ENCODE measurements around the gene TWIST1.

TWIST1 gene

GRCh38 chr7:19094138-19094537 is 23.3 kb downstream of the TWIST1 start:
- no peak overlapping the region for H3K4me3 Mint-ChIP-seq
- no peaks in the 10 kb centered on the region for H3K27me3 Mint-ChIP-seq
- H3K4me1 Mint-ChIP-seq (ENCODE audit: low read depth) = no peaks in the 10 kb centered on the region
- no peaks in the 10 kb centered on the region for H3K9me3 Mint-ChIP-seq
- H3K27ac Mint-ChIP-seq = no peak overlapping the region
- no peaks in the 10 kb centered on the region for H3K36me3 Mint-ChIP-seq (ENCODE audit: low read depth)

GRCh38 chr7:19091550-19092200 is 25.8 kb downstream of the TWIST1 start:
- H3K27me3 Mint-ChIP-seq = no peaks in the 10 kb centered on the region
- H3K27ac Mint-ChIP-seq = no peak overlapping the region
- H3K9me3 Mint-ChIP-seq = no peaks in the 10 kb centered on the region

GRCh38 chr7:19090526-19090925 is 26.9 kb downstream of the TWIST1 start:
- H3K36me3 Mint-ChIP-seq (ENCODE audit: low read depth) = no peaks in the 10 kb centered on the region
- no peak overlapping the region for H3K27ac Mint-ChIP-seq
- no peaks in the 10 kb centered on the region for H3K4me1 Mint-ChIP-seq (ENCODE audit: low read depth)
- H3K4me3 Mint-ChIP-seq = no peak overlapping the region
- no peaks in the 10 kb centered on the region for H3K27me3 Mint-ChIP-seq
- peaks cover 3% of the 10 kb centered on the region for H3K9me3 Mint-ChIP-seq

More at GRCh38 chr7:19091550-19092200, 25.8 kb downstream of the TWIST1 start:
- H3K4me1 Mint-ChIP-seq (ENCODE audit: low read depth) = no peaks in the 10 kb centered on the region
- no peak overlapping the region for H3K4me3 Mint-ChIP-seq
- no peaks in the 10 kb centered on the region for H3K36me3 Mint-ChIP-seq (ENCODE audit: low read depth)

- H3K36me3 Mint-ChIP-seq (ENCODE audit: low read depth) = no peaks in the 10 kb centered on the region
- peaks cover 5% of the 10 kb centered on the region for H3K9me3 Mint-ChIP-seq
- no peak overlapping the region for H3K27ac Mint-ChIP-seq
- H3K27me3 Mint-ChIP-seq = no peaks in the 10 kb centered on the region
- no peak overlapping the region for H3K4me3 Mint-ChIP-seq
- H3K4me1 Mint-ChIP-seq (ENCODE audit: low read depth) = no peaks in the 10 kb centered on the region
These were observed 27.6 kb downstream of the TWIST1 start for GRCh38 chr7:19089797-19090196.

- Mint-ChIP-seq H3K4me3 (no peak overlapping the region), H3K36me3 (ENCODE audit: low read depth) (no peaks in the 10 kb centered on the region), H3K27me3 (no peaks in the 10 kb centered on the region), H3K27ac (no peak overlapping the region), H3K9me3 (peaks cover 5% of the 10 kb centered on the region), H3K4me1 (ENCODE audit: low read depth) (no peaks in the 10 kb centered on the region)
These were observed 28.1 kb downstream of the TWIST1 start for GRCh38 chr7:19089378-19089777.

- no peaks in the 10 kb centered on the region for H3K27me3 Mint-ChIP-seq
- no peak overlapping the region for H3K27ac Mint-ChIP-seq
- H3K4me1 Mint-ChIP-seq (ENCODE audit: low read depth) = no peaks in the 10 kb centered on the region
- H3K4me3 Mint-ChIP-seq = no peak overlapping the region
- peaks cover 4% of the 10 kb centered on the region for H3K9me3 Mint-ChIP-seq
- H3K36me3 Mint-ChIP-seq (ENCODE audit: low read depth) = no peaks in the 10 kb centered on the region
These were observed 37.3 kb downstream of the TWIST1 start for GRCh38 chr7:19080093-19080492.

GRCh38 chr7:19079066-19079465 is 38.4 kb downstream of the TWIST1 start:
- Mint-ChIP-seq H3K27me3 (no peaks in the 10 kb centered on the region), H3K36me3 (ENCODE audit: low read depth) (no peaks in the 10 kb centered on the region), H3K4me1 (ENCODE audit: low read depth) (no peaks in the 10 kb centered on the region), H3K27ac (no peak overlapping the region), H3K4me3 (no peak overlapping the region), H3K9me3 (peaks cover 4% of the 10 kb centered on the region)

GRCh38 chr7:19069842-19070241 is 47.6 kb downstream of the TWIST1 start:
- Mint-ChIP-seq H3K27me3 (peaks cover 3% of the 10 kb centered on the region), H3K4me1 (ENCODE audit: low read depth) (no peaks in the 10 kb centered on the region), H3K4me3 (no peak overlapping the region), H3K27ac (no peak overlapping the region), H3K9me3 (no peaks in the 10 kb centered on the region), H3K36me3 (ENCODE audit: low read depth) (no peaks in the 10 kb centered on the region)

- H3K4me3 Mint-ChIP-seq = no peak overlapping the region
These were observed 51.3 kb downstream of the TWIST1 start for GRCh38 chr7:19066170-19066569.

More at GRCh38 chr7:19066170-19066569, 51.3 kb downstream of the TWIST1 start:
- Mint-ChIP-seq H3K27me3 (no peaks in the 10 kb centered on the region), H3K36me3 (ENCODE audit: low read depth) (no peaks in the 10 kb centered on the region), H3K9me3 (no peaks in the 10 kb centered on the region), H3K4me1 (ENCODE audit: low read depth) (no peaks in the 10 kb centered on the region), H3K27ac (no peak overlapping the region)

All from stimulated activated naive CD8-positive, alpha-beta T cell treated with anti-CD3 and anti-CD28 coated beads, Interleukin-15, Interleukin-2, amounts not matched to agents 100 ng/mL and 50 ng/mL, for 24 hours (primary cell).